ENCODE measurements around the gene LGR6.

The LGR6 gene

GRCh38 chr1:202268032-202268431 lies 74.4 kb downstream of the LGR6 start:
- no peak for DNase-seq

- DNase-seq = no peak
These were observed 75.2 kb downstream of the LGR6 start for GRCh38 chr1:202268817-202269216.

- DNase-seq = peak; percentile 30
These were observed 77.3 kb downstream of the LGR6 start for GRCh38 chr1:202270871-202271326.

GRCh38 chr1:202272103-202272845 lies 78.7 kb downstream of the LGR6 start:
- DNase-seq = no peak

GRCh38 chr1:202274611-202275010 lies 81.0 kb downstream of the LGR6 start:
- DNase-seq = no peak

- DNase-seq = no peak
These were observed 81.6 kb downstream of the LGR6 start for GRCh38 chr1:202275061-202275770.

- no peak for DNase-seq
These were observed 82.6 kb downstream of the LGR6 start for GRCh38 chr1:202276081-202276715.

GRCh38 chr1:202276920-202277319 lies 83.3 kb downstream of the LGR6 start:
- DNase-seq = no peak

- DNase-seq = no peak
These were observed 85.2 kb downstream of the LGR6 start for GRCh38 chr1:202278751-202279150.

GRCh38 chr1:202279806-202280205 lies 86.2 kb downstream of the LGR6 start:
- DNase-seq = no peak

GRCh38 chr1:202280595-202280994 lies 87.0 kb downstream of the LGR6 start:
- no peak for DNase-seq

GRCh38 chr1:202281316-202282024 lies 87.9 kb downstream of the LGR6 start:
- DNase-seq = no peak

- DNase-seq = no peak
These were observed 88.4 kb downstream of the LGR6 start for GRCh38 chr1:202282025-202282371.

GRCh38 chr1:202282596-202283283 lies 89.1 kb downstream of the LGR6 start:
- DNase-seq = no peak

- DNase-seq = no peak
These were observed 89.8 kb downstream of the LGR6 start for GRCh38 chr1:202283379-202283844.

GRCh38 chr1:202283991-202284390 lies 90.4 kb downstream of the LGR6 start:
- DNase-seq = no peak

GRCh38 chr1:202285908-202286307 lies 92.3 kb downstream of the LGR6 start:
- no peak for DNase-seq

GRCh38 chr1:202286622-202287097 lies 93.1 kb downstream of the LGR6 start:
- DNase-seq = no peak

GRCh38 chr1:202287196-202287595 lies 93.6 kb downstream of the LGR6 start:
- no peak for DNase-seq

GRCh38 chr1:202288177-202288576 lies 94.6 kb downstream of the LGR6 start:
- no peak for DNase-seq

GRCh38 chr1:202289009-202289408 lies 95.4 kb downstream of the LGR6 start:
- no peak for DNase-seq

- peak; percentile 38 for DNase-seq
These were observed 97.4 kb downstream of the LGR6 start for GRCh38 chr1:202291001-202291400.

Data from NCI-H2227 treated with DMSO at 0.1 percent for 48 hours (cell line).